GM12878 (cell line): ENCODE results near the gene SLIT1. TPM values are rescaled to one million over a fixed set of nuclear protein-coding genes. Genes with fewer than 3 reads are reported as not detected.

Source experiments
- ATAC-seq: fragments of 200-7000 bp; cut with Tn5 transposase; 3 replicates; pipeline ENCODE4 v1.9.1; 2020; ENCODE audit warnings: mild to moderate bottlenecking, moderate library complexity
- BruUV-seq: library from RNA; stranded (reverse); fragments of 400-500 nt; replicated peaks from 2 replicates; lab custom pipeline; 2021; lab: Mats Ljungman, UMichigan
- CTCF ChIA-PET: fragments of 300-600 bp; sonication (Branson Sonifier 250); formaldehyde crosslinking; extraction: SDS; loops from one replicate; lab custom pipeline; 2021; ENCODE audit warnings: inconsistent platforms; lab: Yijun Ruan, JAX
- POLR2A ChIA-PET: fragments of 350-600 bp; formaldehyde crosslinking; extraction: SDS; loops from one replicate; lab custom pipeline; 2021; ENCODE audit warnings: inconsistent platforms; lab: Charles Lee
- RAD21 ChIA-PET: fragments of 300-600 bp; sonication (Branson Sonifier 250); formaldehyde crosslinking; loops from one replicate; lab custom pipeline; 2023; ENCODE audit warnings: antibody characterized with exemption; ENCODE audit not compliant: unreplicated experiment; lab: Charles Lee
- SMC1A ChIA-PET: fragments of 300-600 bp; sonication (Branson Sonifier 250); formaldehyde crosslinking; loops from one replicate; lab custom pipeline; 2023; ENCODE audit not compliant: unreplicated experiment, uncharacterized antibody; lab: Charles Lee
- DNase-seq: peaks from one replicate; pipeline ENCODE4 v3.0.0-alpha.2; 2011; ENCODE audit warnings: low read depth, low spot score
- FAIRE-seq: peaks from 3 replicates; lab custom pipeline; 2011; peaks lifted over from hg19 to GRCh38; lab: Jason Lieb, UNC
- H2AFZ ChIP-seq: 2 replicates; pipeline ENCODE4 v1.6.0; 2011; ENCODE audit warnings: low read depth, low read length, control low read depth; ENCODE audit not compliant: control insufficient read depth
- H3K27ac ChIP-seq: 2 replicates; pipeline ENCODE4 v1.5.1; 2011; ENCODE audit warnings: control low read depth; ENCODE audit not compliant: control insufficient read depth, insufficient read depth
- H3K27me3 ChIP-seq, 2 experiments: replicated peaks in 1 of 2; 2 replicates each; pipeline versions ENCODE4 v1.6.0 to v1.6.1; 2011; ENCODE audit warnings: low read length in 1 of 2; ENCODE audit not compliant: control insufficient read depth in 2 of 2, insufficient read depth in 2 of 2
- H3K36me3 ChIP-seq, 2 experiments: 2 replicates each; pipeline ENCODE4 v1.5.1; 2011; ENCODE audit warnings: low read length in 1 of 2; ENCODE audit not compliant: control insufficient read depth in 2 of 2, insufficient read depth in 2 of 2
- H3K4me1 ChIP-seq: 2 replicates; pipeline ENCODE4 v1.6.1; 2011; ENCODE audit warnings: mild to moderate bottlenecking, low read length, moderate library complexity, mixed read lengths; ENCODE audit not compliant: control insufficient read depth, insufficient read depth
- H3K4me2 ChIP-seq: 2 replicates; pipeline ENCODE4 v1.6.0; 2011; ENCODE audit warnings: control low read depth; ENCODE audit not compliant: control insufficient read depth, insufficient read depth
- H3K4me3 ChIP-seq: fragments of 200-600 bp; sonication (generic); 2 replicates; pipeline ENCODE4 v1.5.1; 2016
- H3K79me2 ChIP-seq: 2 replicates; pipeline ENCODE4 v1.6.0; 2011; ENCODE audit warnings: low read length; ENCODE audit not compliant: control insufficient read depth, insufficient read depth
- H3K9ac ChIP-seq: 2 replicates; pipeline ENCODE4 v1.8.0; 2011; ENCODE audit warnings: low read length, control low read depth, mixed read lengths; ENCODE audit not compliant: control insufficient read depth, insufficient read depth
- H3K9me3 ChIP-seq: replicated peaks from 3 replicates; pipeline ENCODE4 v1.5.1; 2011; ENCODE audit warnings: mild to moderate bottlenecking, low read length; ENCODE audit not compliant: control insufficient read depth, insufficient read depth
- H4K20me1 ChIP-seq: 2 replicates; pipeline ENCODE4 v1.6.0; 2011; ENCODE audit not compliant: control insufficient read depth, insufficient read depth
- BMI1 ChIP-seq: fragments of 450-650 bp; IDR thresholded peaks from 2 replicates; pipeline ENCODE4 v1.6.1; 2016; ENCODE audit warnings: mild to moderate bottlenecking, moderate library complexity, borderline replicate concordance
- CEBPB ChIP-seq, 2 experiments: fragments of 150-350 bp in 1 of 2; IDR thresholded peaks; 2 replicates each; pipeline ENCODE4 v1.6.1; 2012 to 2014; ENCODE audit warnings: low read depth in 2 of 2, low read length in 2 of 2, borderline replicate concordance in 1 of 2, inconsistent platforms in 1 of 2
- ESRRA ChIP-seq: IDR thresholded peaks from 2 replicates; pipeline ENCODE4 v1.6.1; 2012; ENCODE audit warnings: mild to moderate bottlenecking, low read length, improper control_type of control experiment
- KLF5 ChIP-seq: fragments of 450-650 bp; IDR thresholded peaks from 2 replicates; pipeline ENCODE4 v1.6.1; 2014; ENCODE audit warnings: mild to moderate bottlenecking; ENCODE audit not compliant: partially characterized antibody
- PML ChIP-seq: IDR thresholded peaks from 2 replicates; pipeline ENCODE4 v1.6.1; 2012; ENCODE audit warnings: low read length, inconsistent platforms
- POU2F2 ChIP-seq: IDR thresholded peaks from 3 replicates; pipeline ENCODE4 v1.6.1; 2011; ENCODE audit warnings: low read depth, mild to moderate bottlenecking, low read length, borderline replicate concordance
- RAD21 ChIP-seq: IDR thresholded peaks from 2 replicates; pipeline ENCODE4 v1.6.1; 2011; ENCODE audit warnings: mild to moderate bottlenecking, low read depth, low read length, moderate library complexity; ENCODE audit not compliant: insufficient read depth
- RCOR1 ChIP-seq: conservative IDR thresholded peaks from 2 replicates; pipeline ENCODE4 v1.6.1; 2012; ENCODE audit warnings: low read depth, low read length, improper control_type of control experiment
- RELB ChIP-seq: fragments of 450-650 bp; IDR thresholded peaks from 2 replicates; pipeline ENCODE4 v1.6.1; 2017; ENCODE audit warnings: low read depth, mild to moderate bottlenecking, moderate library complexity
- RFX5 ChIP-seq: IDR thresholded peaks from 2 replicates; pipeline ENCODE4 v1.6.1; 2011; ENCODE audit warnings: low read depth, low read length, improper control_type of control experiment
- SMC3 ChIP-seq: IDR thresholded peaks from 2 replicates; pipeline ENCODE4 v1.6.1; 2011; ENCODE audit warnings: low read length, improper control_type of control experiment, borderline replicate concordance
- SREBF1 ChIP-seq: IDR thresholded peaks from 2 replicates; pipeline ENCODE4 v1.6.1; 2012; ENCODE audit warnings: mild to moderate bottlenecking, low read length
- ZBTB4 ChIP-seq: fragments of 450-650 bp; formaldehyde crosslinking; IDR thresholded peaks from 2 replicates; pipeline ENCODE4 v1.4.0; 2022; ENCODE audit warnings: mild to moderate bottlenecking, moderate library complexity
- ZSCAN29 ChIP-seq: fragments of 450-650 bp; IDR thresholded peaks from 2 replicates; pipeline ENCODE4 v1.6.1; 2017; ENCODE audit warnings: mild to moderate bottlenecking, moderate library complexity
- WGBS: methylation state at CpG from one replicate; pipeline ENCODE4 v1.1.6; 2016; ENCODE audit warnings: low lambda C conversion rate; ENCODE audit not compliant: insufficient replicate concordance, insufficient coverage; ENCODE audit errors: missing lambda C conversion rate; 5-methylcytosine and 5-hydroxymethylcytosine counted together
- in situ Hi-C: fragments of 300-500 bp; cut with MboI; formaldehyde crosslinking; loops from 9 replicates; pipeline ENCODE4 v1.14.3; 2018; ENCODE audit warnings: mixed read lengths
- intact Hi-C: fragments of 100-400 bp; cut with micrococcal nuclease; formaldehyde crosslinking; loops from one replicate; pipeline ENCODE4 v1.14.2; 2022; ENCODE audit not compliant: unreplicated experiment
- polyA plus RNA-seq, 11 experiments: library from polyadenylated mRNA; depleted of rRNA in 4 of 11; unstranded in 6 of 11; stranded (reverse) in 5 of 11; fragments of >200 nt; fragmentation: Nextera tagmentation in 4 of 11; fragmentation: Illumina TruSeq in 1 of 11; extraction: Ambion mirVana in 4 of 11; extraction: Trizol in 1 of 11; gene quantifications; 1 replicate in 1 of 11; 2 replicates in 10 of 11; pipeline versions ENCODE4 v1.2.1 to v1.2.3, GENCODE V29; 2011 to 2016; ENCODE audit warnings: inconsistent platforms in 2 of 11, missing spikeins in 2 of 11, low read depth in 1 of 11
- total RNA-seq, 4 experiments: library from RNA; depleted of rRNA in 3 of 4; stranded (reverse); fragments of >200 nt in 3 of 4; fragmentation: Illumina TruSeq in 1 of 4; extraction: Trizol in 1 of 4; gene quantifications; 2 replicates each; pipeline versions ENCODE4 v1.2.1 to v1.2.3, GENCODE V29; 2013 to 2021
- TF ChIP-seq, protein P1 (sequence below): IDR thresholded peaks from 2 replicates; pipeline ENCODE4 v1.6.1; 2012; ENCODE audit warnings: mild to moderate bottlenecking, low read depth, low read length
- TF ChIP-seq, protein P2 (sequence below): fragments of 450-650 bp; IDR thresholded peaks from 2 replicates; pipeline ENCODE4 v1.6.1; 2016; ENCODE audit warnings: mild to moderate bottlenecking

SLIT1 gene
- total and polyA plus RNA-seq, 10 of the 15 experiments (the other 5 are each of a cell fraction or from before 2014, with no cell fraction given): 0.04 to 0.19 (median 0.06) TPM; not detected in 4

DNA sequence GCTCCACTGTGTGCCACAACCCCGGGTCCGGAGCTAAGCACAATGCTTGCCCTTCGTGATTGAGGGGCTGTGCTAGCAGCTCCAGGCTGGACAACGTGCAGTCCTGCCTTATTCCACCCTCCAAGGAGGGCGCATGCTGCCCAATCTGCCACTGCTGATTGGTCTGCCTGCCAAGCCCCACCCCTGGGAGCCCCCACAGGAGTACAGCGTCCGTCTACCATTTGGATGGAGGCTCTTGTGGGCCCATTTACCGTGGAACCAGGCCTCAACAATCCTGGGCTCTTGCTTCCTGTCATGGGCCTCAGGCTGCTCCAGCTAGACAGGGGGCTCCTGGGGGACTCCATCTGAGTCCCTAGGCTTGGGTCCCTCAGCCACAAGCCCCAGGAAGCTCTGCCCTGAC lies 173.3 kb downstream of the SLIT1 start:
- Histone ChIP-seq H3K79me2 (no peaks in the 10 kb centered on the region), H2AFZ (no peak overlapping the region), H3K27me3 (no peaks in the 10 kb centered on the region), H4K20me1 (no peaks in the 10 kb centered on the region), H3K9me3 (peaks cover 2% of the 10 kb centered on the region; the same call in 2 of the 3 replicates), H3K36me3 (no peaks in the 10 kb centered on the region), H3K4me3 (no peak overlapping the region), H3K27ac (no peak overlapping the region), H3K4me1 (peaks cover 12% of the 10 kb centered on the region), H3K9ac (no peak overlapping the region), H3K4me2 (no peak overlapping the region)
- CTCF ChIA-PET: interaction anchor here (0.7 to 4.7 kb wide), 5 partner anchors 11 to 38 kb away, joined by 3 to 27 read pairs (median 3); no protein-coding TSS in a partner anchor
- ATAC-seq (no peak), FAIRE-seq (no peak), DNase-seq (no peak)
- BruUV-seq: no TSS peak
- intact Hi-C loops (no loop called here), in situ Hi-C loops (no loop called here)
- RAD21 ChIA-PET: interaction anchor here (1.1 kb wide), 1 partner anchor 13 kb away, joined by 3 read pairs; no protein-coding TSS in a partner anchor
- POLR2A ChIA-PET: no interaction called here
- SMC1A ChIA-PET: interaction anchor here (1.1 to 3.1 kb wide), 3 partner anchors 12 to 33 kb away, joined by 3 to 20 read pairs (median 4); no protein-coding TSS in a partner anchor
- 75% methylated on average over 8 of the region's 8 CpGs for WGBS
- TF ChIP-seq CEBPB (IDR thresholded peaks at IDR 0.05; ENCODE audit: borderline replicate concordance in 1 of 2, low read depth in 2 of 2, low read length in 2 of 2) (no peak), RCOR1 (no peak), ESRRA (no peak), SREBF1 (no peak), ZBTB4 (CRISPR knock-in tag) (no peak), KLF5 (no peak), RFX5 (no peak), BMI1 (no peak), ZSCAN29 (no peak), PML (no peak), SMC3 (no peak), RAD21 (no peak), POU2F2 (no peak), RELB (no peak)
- TF ChIP-seq, protein P1, sequence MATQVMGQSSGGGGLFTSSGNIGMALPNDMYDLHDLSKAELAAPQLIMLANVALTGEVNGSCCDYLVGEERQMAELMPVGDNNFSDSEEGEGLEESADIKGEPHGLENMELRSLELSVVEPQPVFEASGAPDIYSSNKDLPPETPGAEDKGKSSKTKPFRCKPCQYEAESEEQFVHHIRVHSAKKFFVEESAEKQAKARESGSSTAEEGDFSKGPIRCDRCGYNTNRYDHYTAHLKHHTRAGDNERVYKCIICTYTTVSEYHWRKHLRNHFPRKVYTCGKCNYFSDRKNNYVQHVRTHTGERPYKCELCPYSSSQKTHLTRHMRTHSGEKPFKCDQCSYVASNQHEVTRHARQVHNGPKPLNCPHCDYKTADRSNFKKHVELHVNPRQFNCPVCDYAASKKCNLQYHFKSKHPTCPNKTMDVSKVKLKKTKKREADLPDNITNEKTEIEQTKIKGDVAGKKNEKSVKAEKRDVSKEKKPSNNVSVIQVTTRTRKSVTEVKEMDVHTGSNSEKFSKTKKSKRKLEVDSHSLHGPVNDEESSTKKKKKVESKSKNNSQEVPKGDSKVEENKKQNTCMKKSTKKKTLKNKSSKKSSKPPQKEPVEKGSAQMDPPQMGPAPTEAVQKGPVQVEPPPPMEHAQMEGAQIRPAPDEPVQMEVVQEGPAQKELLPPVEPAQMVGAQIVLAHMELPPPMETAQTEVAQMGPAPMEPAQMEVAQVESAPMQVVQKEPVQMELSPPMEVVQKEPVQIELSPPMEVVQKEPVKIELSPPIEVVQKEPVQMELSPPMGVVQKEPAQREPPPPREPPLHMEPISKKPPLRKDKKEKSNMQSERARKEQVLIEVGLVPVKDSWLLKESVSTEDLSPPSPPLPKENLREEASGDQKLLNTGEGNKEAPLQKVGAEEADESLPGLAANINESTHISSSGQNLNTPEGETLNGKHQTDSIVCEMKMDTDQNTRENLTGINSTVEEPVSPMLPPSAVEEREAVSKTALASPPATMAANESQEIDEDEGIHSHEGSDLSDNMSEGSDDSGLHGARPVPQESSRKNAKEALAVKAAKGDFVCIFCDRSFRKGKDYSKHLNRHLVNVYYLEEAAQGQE: no peak
- TF ChIP-seq, protein P2, sequence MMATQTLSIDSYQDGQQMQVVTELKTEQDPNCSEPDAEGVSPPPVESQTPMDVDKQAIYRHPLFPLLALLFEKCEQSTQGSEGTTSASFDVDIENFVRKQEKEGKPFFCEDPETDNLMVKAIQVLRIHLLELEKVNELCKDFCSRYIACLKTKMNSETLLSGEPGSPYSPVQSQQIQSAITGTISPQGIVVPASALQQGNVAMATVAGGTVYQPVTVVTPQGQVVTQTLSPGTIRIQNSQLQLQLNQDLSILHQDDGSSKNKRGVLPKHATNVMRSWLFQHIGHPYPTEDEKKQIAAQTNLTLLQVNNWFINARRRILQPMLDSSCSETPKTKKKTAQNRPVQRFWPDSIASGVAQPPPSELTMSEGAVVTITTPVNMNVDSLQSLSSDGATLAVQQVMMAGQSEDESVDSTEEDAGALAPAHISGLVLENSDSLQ: no peak
